HG02642 (cell line): ENCODE results near the gene CCL17.
"Not testable (repeated sequence)": the region's sequence is repeated elsewhere in the genome, so short reads cannot be mapped to it uniquely, and the experiment has no call there.

Experiments used
- ATAC-seq: cut with Tn5 transposase; IDR thresholded peaks from one replicate; pipeline ENCODE4 v1.9.1; 2021; ENCODE audit warnings: mild to moderate bottlenecking; ENCODE audit not compliant: unreplicated experiment, poor library complexity

CCL17 gene

DNA sequence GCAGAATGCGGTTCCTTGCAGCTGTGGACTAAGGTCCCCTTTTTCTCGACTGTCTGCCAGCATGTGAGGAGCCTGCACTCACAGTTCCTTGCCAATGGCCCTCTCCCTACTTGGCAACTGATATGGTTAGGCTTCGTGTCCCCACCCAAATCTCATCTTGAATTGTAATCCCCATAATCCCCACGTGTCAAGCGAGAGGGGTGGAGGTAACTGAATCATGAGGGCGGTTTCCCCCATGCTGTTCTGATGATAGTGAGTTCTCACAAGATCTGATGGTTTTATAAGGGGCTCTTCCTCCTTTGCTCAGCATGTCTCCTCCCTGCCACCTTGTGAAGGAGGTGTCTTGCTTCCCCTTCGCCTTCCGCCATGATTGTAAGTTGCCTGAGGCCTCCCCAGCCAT is 22.7 kb downstream of the CCL17 start:
- ATAC-seq, result no peak

DNA sequence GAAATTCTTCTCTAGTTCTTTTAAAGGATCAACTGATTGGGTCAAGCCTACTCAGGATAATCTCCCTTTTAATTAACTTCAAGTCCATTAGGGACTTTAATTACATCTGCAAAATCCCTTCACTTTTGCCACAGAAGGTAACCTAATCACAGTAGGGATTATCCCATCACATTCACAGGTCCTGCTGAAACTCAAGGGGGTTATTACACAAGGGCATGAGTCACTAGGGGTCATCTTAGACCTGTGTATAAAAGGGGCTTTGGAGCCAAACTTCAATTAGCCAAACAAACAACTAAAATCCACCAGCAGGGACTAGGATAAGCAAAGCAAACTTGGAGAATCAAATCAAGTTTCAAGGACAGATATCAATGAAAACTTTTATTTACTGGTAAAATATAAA is 23.3 kb downstream of the CCL17 start:
- ATAC-seq, result no peak

DNA sequence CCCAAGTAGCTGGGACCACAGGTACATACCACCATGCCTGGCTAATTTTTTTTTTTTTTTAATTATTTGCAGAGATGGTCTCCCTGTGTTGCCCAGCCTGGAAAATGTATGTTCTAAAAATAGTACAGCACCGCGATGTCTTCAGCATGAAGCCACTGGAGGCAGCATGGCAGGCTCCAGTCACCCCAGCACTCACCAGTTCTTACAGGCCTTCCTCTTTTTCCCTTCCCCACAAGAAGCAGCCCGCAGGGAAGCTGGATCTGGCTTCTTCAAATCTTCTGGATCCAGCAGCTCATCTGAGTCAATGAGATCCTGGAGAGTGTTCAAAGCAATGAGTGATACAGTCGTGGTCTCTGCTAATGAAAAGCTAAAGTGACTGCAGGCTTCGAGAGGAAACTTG is 26.4 kb downstream of the CCL17 start:
- ATAC-seq, result no peak

DNA sequence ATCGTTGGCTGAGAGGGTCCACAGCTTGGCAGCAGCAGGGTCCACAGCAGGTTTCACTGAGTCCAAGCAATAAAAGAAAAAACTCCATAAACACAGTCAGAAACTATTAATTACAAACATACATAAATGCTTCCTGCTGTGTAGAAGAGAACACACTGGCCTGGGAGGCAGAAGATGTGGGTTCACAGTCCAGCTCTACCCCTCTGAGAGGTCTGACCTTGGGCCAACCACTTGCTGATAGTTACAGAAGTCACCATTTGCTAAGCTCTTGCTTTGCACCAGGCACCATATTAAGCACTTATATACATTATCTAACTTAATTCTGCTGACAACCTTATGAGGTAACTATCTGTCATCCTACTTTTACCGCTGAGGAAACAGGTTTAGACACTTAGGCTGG is 27.9 kb downstream of the CCL17 start:
- ATAC-seq, result no peak

DNA sequence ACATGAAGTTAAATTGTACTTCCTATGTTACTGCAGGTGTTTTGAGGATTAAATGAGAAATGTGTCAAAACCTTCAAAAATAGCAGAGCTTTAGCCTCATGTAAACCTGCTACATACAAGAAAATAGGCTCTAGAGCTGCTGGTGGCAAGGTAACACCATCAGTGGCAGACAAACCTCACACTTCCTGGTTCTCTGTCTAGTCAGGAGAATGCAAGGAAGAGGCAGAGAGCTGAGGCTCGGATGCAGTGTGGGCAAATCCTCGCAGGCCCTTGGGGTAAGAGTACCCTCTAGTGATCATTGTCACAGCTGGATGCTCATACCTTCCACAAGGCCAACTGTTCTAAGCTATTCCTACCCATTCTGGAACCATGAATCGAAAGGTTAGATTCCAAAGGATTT is 28.4 kb downstream of the CCL17 start:
- no peak for ATAC-seq

DNA sequence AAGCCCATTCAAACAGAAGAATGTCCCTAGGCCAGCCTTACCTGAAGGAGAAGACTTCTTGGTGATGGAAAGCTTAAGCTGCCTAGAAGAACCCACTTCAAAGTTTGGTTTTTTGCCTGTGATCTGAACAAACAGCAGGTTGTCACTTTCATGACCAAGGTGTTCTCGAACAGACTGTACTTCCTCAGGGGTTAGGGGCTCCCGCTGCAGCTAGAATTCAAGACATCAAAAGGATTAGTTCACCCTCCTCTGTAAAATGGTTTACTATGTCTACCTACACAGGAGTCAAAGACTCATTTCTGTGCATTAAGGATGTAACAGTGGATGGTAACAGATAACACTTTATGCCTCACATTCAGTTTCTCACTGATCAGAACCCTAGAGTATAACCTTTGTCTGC is 29.4 kb downstream of the CCL17 start:
- ATAC-seq, result no peak

DNA sequence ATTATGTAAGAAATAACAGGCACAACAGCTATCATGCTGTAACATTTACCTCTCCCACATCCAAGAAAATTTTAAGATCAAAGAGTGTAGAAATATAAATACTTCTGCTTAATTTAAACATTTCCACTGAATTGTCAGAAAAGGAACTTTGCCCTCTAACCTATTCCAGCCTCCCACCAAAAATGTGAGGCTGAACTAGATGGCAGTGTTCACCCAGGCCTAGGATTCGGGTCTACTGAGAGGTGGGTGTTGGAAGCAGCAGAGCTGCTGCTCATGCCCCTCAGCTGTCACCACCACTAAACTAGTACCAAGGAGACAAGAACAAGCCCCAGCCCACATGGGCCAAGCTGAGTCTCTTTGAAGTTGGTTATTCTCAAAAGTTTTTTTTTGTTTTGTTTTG is 31.3 kb downstream of the CCL17 start:
- no peak for ATAC-seq

DNA sequence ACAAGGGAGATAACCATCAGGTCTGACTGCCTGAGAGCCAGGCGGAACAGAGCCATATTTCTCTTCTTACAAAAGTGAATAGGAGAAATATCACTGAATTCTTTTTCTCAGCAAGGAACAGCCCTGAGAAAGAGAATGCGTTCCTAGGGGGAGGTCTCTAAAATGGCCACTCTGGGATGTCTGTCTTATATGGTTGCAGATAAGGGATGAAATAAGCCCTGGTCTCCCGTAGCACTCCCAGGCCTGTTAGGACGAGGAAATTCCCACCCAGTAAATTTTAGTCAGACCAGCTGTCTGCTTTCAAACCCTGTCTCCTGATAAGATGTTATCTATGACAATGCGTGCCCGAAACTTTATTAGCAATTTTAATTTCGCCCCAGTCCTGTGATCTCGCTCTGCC is 35.4 kb downstream of the CCL17 start:
- ATAC-seq, result not testable (repeated sequence)

DNA sequence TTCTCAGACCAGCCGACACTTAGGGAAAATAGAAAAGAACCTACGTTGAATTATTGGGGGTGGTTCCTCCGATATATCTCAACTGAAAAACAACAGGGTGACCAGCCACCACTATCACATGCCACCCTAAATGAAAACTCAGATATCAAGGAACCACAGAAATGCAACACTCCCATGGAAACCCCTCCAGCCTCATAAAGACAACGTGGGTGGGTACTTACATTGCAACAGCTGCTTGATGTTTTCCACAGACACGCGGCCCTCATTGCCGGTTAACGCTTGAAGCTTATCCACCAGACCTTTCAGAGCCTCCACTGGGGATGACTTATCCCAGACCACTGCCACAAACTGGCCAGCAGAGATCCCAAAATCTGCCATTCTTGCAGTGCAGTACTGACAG is 36.0 kb downstream of the CCL17 start:
- ATAC-seq, result not testable (repeated sequence)

DNA sequence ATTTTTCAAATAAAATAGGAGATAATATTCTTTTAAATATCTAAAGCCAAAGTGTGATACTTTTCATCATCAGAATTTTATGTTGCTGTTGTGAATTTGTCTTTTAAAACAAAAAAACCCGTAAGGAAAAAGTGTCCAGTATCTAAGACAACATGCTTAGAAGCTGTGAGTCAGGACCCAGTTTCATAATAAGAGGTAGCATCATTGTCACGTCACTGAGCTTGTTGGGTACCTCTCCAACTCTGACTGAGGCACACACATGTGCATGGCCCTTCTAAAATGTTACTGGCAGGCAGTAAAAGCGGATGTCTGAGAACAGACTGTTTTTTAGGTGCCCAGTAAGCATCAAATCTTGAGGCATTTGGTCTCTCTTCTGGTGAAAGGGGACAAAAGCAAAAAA is 40.1 kb downstream of the CCL17 start:
- no peak for ATAC-seq

DNA sequence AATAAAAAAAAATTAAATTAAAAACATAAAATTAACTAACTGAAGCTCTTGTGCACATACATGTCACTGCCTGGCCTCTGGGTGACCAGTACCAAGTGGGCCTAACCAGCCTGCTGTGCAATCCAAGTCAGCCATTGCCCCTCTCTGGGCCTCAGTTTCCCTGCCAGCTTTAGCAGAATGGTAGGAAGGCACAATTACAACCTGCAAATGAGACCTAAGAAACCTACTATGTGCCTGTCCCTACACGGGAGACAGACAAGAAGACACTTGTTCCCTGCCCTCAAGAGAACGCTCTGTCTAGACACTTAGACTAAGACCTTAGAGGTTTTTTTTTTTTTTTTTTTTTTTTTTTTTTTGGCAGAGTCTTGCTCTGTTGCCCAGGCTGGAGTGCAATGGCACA is 40.9 kb downstream of the CCL17 start:
- ATAC-seq, result no peak

DNA sequence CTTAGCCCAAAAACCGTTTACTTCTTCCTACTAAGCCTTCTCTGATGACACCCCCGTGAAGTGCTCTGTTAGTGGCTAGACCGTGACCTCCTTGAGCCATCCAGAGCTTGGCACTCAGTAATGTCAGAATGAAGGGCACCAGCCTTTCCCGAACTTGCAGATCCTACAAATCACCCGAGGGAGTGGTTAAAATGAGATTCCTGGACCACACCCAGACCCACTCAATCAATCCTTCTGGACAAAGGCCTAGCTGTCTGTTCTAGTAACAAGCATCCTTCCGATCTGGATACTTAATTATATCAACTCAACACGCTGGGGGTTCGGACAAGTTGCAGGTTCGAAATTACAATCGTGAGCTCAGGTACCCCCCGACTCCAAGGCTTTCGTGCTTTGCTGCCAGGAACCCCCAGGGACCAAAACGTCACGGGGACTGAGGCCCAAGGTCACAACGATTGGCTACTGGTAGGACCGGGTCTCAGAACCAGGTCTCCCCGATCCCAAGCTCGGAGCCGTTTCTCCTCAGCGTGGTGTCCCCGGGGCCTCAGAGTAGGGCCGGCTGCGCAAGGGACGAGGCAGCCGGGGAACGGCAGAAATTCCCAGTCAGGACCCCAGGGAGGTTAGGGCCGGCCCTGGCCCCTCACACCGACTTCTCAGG is 42.1 kb downstream of the CCL17 start:
- peak; percentile 46 for ATAC-seq

DNA sequence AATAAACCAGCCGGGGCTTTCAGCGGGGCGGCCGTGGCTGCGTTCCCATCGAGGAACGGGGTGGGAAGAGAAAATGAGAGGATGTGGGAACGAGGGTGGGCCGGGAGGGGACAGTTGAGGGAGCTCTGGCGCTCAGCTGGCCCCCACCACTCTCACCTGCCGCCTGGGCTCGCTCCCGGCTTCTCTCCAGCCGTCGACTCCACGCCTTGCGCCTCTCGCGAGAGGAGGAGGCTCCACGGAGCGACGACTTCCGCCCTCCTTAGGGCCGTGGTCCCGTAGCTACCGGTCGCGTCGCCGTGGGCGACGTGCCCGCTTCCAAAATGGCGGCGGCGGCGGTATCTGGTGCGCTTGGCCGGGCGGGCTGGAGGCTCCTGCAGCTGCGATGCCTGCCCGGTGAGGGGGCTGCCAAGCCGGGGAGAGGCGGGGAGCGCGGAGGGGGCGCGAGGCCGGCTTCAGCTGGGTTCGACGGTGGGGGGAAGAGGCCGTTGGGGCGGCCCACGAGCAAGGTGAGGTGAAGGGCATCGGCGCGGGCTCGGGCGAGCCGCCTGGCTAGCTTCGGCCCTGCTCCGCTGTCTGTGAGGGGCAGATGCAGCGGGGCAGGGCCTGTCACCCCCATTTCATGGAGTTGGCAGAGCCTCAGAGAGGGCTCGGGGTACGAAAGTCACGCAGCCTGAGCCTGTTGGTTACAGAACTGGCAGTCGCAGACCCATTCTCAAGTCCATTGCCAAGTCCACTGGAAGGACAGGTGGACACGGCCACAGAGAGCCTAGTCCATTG is 42.8 kb downstream of the CCL17 start, which contains the start of the genes CIAPIN1 and COQ9:
CIAPIN1 (minus strand) TSS at position 200 of the 777 bp plus-strand sequence. CDS start 6,457 bp downstream, outside the sequence.
COQ9 (plus strand) TSS at position 294 of the 777 bp plus-strand sequence; CDS start at position 321, 27 bp downstream.
- peak; percentile 98 for ATAC-seq

DNA sequence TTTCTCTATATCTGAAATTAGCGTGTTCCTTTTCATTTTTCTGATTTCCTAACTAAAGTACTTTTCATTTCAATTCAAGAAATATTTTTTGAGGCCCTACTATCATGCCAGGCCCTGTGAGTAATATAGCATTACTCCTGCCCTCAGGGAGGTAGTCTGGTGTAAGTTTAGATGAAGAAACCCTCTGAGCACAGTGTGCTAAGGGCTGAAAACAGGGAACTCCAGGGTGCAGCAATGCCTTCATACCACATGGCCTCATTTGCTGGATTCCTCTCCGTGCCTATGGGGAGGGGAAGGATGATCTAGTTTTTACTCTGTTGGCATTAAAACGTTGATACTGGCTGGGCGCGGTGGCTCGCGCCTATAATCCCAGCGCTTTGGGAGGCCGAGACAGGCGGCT is 47.5 kb downstream of the CCL17 start:
- ATAC-seq, result no peak

DNA sequence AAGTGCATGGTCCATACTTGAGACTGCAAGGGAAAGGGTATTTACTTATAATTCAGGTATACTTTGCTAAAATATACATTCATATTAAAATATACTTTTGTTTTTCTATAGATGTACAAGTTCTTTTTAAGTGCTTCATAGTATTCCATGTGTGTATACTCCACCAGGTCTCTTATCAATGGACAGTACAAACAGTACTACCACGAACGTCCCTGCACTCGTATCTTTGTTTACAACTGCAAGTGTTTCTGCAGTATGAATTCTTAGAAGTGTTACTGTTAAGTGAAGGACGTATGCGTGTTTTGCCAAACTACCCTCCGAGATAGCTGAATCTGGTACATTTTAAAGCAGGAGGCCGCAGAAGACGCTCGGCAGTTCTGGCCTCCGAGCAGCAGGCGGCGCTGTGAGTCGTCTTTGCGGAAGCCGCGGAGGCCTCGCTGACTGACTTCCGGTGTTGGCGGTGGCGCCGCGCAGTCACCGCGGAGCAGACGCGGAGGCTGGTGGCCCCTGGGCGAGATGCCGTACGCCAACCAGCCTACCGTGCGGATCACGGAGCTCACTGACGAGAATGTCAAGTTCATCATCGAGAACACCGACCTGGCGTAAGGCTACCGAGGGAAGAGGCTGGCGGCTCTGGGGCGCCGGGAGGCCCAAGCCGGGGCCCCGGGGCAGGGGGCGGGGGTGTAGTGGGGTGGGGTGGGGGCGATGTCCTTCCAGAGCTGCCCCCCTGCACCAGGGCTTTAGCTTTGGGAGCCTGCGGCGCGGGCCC is 57.8 kb downstream of the CCL17 start, which contains the start of gene POLR2C:
POLR2C (plus strand) TSS at position 471 of the 769 bp plus-strand sequence; CDS start at position 517, 46 bp downstream.
- ATAC-seq, result peak; percentile 95

DNA sequence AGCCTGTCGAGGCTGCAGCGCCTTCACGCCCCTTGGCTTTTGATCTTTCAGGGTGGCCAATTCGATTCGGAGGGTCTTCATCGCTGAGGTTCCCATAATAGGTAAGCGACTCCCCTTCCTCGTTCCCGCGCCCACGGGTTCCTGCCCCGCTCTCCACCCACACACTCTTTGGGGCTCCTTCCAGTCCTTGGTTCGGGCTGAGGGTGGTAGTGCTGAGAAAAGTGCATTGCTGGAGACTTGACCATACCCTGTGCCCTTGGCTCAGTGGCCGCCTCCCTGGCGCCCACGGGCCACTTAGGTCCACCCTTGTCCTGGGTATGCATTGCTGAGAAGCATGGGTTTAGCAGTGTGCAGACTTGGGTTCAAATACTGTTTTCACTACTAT is 58.4 kb downstream of the CCL17 start:
- ATAC-seq, result peak; percentile 22

DNA sequence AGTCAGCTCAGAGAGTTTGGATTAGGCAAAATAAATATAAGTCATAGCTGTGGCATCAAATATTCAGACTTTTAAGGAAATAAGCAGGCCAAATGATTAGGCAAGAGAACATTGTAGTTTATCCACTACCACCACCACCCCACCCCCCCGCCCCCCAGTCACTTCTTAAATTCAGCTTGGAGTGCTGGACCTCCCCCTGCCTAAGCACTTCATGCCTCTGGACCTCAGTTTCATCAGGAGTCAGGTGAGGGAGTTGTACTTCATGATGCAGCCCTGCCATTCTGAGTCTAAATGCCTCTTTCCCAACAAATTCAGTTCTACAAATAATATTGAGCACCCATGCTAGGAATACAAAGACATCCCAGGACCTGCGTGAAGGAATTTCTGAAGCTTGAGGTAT is 60.0 kb downstream of the CCL17 start:
- ATAC-seq, result no peak
